IPS DF 4.7 (cell line): ENCODE results near the gene SDF2.
"Not testable (repeated sequence)": the region's sequence is repeated elsewhere in the genome, so short reads cannot be mapped to it uniquely, and the experiment has no call there.

ENCODE experiments used
- DNase-seq: peaks from one replicate; pipeline ENCODE4 v3.0.0-alpha.2; 2013; ENCODE audit warnings: low spot score; ENCODE audit errors: extremely low read depth

Gene SDF2

GRCh38 chr17:28684963-28685362, 23.3 kb upstream of the SDF2 start:
- DNase-seq: no peak

GRCh38 chr17:28682655-28683054, 20.9 kb upstream of the SDF2 start:
- DNase-seq: no peak

GRCh38 chr17:28675980-28676379, 14.3 kb upstream of the SDF2 start:
- no peak for DNase-seq

GRCh38 chr17:28675490-28675889, 13.8 kb upstream of the SDF2 start:
- DNase-seq: no peak

DNA sequence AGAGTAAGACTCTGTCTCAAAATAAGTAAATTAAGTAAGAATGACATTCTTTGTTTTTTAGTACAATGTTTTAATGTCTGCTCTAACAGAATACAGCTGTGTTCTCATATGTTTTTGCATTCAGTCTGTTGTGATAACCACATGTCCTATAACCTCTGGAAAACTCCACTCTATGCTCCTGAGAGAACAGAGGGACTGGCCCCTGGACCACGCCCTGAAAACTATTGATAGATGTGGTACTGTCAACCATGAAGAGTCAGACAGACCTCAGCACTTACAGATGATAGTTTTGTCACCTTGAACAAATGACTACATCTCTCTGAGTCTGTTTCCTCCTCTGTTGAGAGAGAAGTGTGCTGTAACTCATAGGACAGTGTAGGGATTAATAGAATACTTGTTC, 8.2 kb upstream of the SDF2 start:
- no peak for DNase-seq

- no peak for DNase-seq
These were observed 6.2 kb upstream of the SDF2 start for GRCh38 chr17:28667870-28668269.

- no peak for DNase-seq
These were observed 4.3 kb upstream of the SDF2 start for GRCh38 chr17:28665994-28666393.

GRCh38 chr17:28663723-28664122, 2.0 kb upstream of the SDF2 start:
- DNase-seq: no peak

- DNase-seq: no peak
These were observed 772 bp upstream of the SDF2 start for GRCh38 chr17:28662527-28662829.

DNA sequence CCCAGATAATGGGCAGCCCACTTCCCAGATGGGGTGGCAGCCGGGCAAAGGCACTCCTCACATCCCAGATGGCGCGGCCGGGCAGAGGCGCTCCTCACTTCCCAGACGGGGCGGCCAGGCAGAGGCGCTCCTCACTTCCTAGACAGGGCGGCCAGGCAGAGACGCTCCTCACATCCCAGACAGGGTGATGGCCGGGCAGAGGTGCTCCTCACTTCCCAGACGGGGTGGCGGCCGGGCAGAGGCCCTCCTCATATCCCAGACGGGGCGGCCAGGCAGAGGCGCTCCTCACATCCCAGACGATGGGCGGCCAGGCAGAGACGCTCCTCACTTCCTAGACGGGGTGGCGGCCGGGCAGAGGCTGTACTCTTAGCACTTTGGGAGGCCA, 2.2 kb downstream of the SDF2 start:
- not testable (repeated sequence) for DNase-seq

DNA sequence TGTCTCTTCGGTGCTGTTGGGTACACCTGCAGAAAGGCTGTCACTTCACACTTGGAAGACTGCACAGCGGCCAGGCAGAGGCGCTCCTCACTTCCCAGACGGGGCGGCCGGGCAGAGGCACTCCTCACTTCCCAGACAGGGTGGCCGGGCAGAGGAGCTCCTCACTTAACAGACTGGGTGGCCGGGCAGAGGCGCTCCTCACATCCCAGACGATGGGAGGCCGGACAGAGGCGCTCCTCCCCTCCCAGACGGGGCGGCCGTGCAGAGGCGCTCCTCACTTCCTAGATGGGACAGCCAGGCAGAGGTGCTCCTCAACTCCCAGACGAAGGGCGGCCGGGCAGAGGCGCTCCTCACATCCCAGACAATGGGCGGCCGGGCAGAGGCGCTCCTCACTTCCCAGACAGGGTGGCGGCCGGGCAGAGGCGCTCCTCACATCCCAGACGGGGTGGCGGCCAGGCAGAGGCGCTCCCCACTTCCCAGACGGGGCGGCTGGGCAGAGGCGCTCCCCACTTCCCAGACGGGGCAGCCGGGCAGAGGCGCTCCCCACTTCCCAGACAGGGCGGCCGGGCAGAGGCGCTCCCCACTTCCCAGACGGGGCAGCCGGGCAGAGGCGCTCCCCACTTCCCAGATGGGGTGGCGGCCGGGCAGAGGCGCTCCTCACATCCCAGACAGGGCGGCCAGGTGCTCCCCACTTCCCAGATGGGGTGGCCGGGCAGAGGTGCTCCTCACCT, 2.8 kb downstream of the SDF2 start:
- not testable (repeated sequence) for DNase-seq

GRCh38 chr17:28658342-28658741, 3.4 kb downstream of the SDF2 start:
- DNase-seq: not testable (repeated sequence)

GRCh38 chr17:28657756-28658155, 4.0 kb downstream of the SDF2 start:
- no peak for DNase-seq

DNA sequence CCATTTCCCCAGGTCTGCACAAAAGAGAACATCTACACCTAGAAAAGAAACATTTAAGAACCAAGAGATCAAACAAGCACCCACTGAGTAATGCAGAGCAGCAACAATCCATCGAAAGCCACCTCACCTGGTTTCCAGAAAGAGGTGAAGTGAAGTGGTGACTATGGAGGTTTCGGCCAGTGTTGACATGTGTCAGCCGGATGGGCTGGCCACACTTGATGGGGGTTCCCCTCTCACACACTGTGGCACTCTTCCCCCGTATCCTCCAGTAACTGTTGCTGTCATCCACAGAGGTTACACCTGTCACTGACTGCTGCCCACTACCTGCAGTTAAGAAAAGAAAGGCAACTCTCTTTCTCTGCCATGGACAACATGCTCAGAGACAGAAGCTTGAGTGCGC, 6.5 kb downstream of the SDF2 start:
- DNase-seq: no peak

- DNase-seq: no peak
These were observed 13.0 kb downstream of the SDF2 start for GRCh38 chr17:28648698-28649097.

DNA sequence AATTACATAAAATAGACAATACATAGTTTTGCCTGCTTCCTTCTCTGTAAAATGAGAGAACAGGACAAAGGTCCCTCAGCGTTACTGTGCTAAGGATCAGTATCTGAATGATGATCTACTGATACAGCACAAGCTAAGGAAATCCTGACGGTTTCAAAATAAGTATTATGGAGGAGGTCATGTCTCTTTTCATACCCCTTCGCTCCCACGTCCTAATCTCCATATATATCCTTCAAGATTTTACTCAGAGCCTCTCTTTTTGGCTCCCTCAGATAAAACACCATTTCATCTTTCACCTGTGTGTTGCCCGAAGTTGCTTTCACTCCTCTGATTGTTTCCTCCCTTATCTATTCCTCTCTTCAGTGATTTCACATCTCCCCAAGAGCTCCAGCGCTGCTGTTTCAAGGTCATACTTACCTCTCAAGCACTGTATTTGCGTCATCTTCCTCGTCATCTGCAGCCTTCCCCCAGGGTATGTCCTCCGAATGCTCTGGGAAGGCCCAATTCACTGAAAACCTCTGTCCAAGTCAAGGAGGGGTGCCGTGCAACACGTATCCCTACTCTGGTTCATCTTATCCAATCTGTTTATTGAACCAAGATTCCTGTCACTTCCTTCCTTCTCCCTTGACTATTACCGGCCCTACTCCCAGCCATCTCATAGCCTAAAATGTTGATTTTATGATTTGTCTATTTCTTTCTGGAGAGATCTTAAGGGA, 15.5 kb downstream of the SDF2 start:
- no peak for DNase-seq

DNA sequence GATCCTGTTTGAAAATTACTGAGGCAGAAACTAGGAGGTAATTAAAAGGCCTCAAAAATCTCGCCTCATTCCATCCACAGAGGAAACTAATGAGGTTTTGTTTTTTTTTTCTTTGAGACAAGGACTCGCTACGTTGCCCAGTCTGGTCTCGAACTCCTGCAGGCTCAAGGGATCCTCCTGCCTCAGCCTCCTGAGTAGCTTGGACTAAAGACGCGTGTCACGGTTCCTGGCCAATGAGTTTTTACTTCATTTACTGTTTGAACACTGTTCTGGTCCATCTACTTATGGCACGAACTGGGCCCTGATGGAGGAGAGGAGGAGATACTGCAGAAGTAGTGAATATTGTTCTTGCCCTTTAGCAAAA, 16.1 kb downstream of the SDF2 start:
- DNase-seq: no peak

DNA sequence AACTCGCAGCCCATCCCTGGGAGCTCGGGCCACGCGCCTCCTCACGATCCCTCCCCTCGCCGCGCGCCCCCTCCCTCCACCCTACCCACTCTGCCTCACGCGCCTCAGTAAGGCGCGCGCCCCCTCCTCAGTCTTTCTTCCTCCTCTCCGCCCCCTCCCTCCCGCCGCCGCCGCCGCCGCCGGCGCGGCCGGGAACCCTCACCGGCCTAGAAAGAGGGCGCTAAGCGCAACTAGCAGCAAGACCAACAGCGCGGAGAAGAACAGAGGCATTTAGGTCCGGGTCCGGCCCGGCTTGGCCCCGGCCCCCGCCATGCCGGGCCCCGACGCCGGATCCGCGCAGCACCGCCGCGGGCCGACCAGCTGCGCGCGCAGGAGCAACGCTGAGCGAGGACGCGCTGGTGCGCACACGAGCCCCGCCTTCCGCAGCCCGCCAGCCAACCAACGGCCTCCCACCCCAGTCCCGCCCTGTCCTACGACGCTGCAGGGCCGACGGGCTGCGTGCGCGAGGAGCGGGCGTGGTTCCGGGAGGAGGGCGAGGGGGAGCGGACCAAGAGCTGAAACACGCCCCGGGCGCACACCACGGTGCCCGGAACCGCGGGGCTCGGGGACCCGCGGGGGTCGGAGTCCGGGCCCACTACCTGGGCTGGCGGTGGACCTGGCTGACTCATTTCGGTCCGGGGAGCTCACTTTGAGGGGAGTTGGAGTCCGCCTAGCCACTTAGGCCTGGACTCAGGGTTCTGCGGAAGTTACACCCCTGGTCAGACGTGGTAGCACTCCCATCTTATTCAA, 16.7 kb downstream of the SDF2 start, which contains the start of gene BLTP2:
TSS of gene BLTP2 (minus strand) at position 372 of the 789 bp plus-strand sequence. CDS start at position 270, 102 bp downstream.
- no peak for DNase-seq

- DNase-seq: no peak
These were observed 17.5 kb downstream of the SDF2 start for GRCh38 chr17:28643983-28644786.

- no peak for DNase-seq
These were observed 20.1 kb downstream of the SDF2 start for GRCh38 chr17:28641579-28641978.

DNA sequence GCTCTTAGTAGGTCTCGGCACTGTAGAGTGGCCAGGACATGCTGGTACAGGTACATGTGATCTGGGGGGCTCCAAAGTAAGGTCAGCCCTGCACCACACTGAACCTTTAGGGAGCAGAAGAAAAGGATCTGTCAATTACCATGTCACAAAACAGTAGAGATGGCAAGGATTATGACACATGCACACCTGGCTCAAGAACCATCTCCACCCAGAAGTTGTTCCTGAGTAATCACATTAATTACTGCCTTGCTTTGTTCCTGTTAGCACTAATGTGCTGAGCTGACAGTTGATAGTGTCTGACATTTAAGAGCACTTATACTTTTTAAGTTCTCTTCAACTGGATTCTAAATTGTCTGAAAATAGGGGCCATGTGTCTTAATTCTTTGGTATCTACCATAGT, 26.2 kb downstream of the SDF2 start:
- no peak for DNase-seq
